Umbilical cord (tissue), 2 donors: ENCODE measurements around the gene GRWD1. TPM values are rescaled to one million over a fixed set of nuclear protein-coding genes. Genes with fewer than 3 reads are reported as not detected.
A peak's percentile ranks its signal among the peaks of the same experiment; 100 is the strongest.
"Not testable (repeated sequence)": the region's sequence is repeated elsewhere in the genome, so short reads cannot be mapped to it uniquely, and the experiment has no call there.

Source experiments
- DNase-seq: peaks from one replicate; pipeline ENCODE4 v3.0.0-alpha.2; 2015; ENCODE audit warnings: low spot score
- total RNA-seq: library from RNA; depleted of rRNA; stranded (reverse); fragments of >200 nt; gene quantifications from one replicate; pipeline ENCODE4 v1.2.3, GENCODE V29; 2014; ENCODE audit warnings: low replicate concordance; ENCODE audit not compliant: insufficient read depth

The GRWD1 gene
- total RNA-seq, 1 donor from 2014 or later = 19.0 TPM

- DNase-seq = no peak
Measured at GRCh38 chr19:48478339-48479256, 32.8 kb downstream of the GRWD1 start.

GRCh38 chr19:48479686-48480085 is 33.9 kb downstream of the GRWD1 start:
- DNase-seq = no peak

DNA sequence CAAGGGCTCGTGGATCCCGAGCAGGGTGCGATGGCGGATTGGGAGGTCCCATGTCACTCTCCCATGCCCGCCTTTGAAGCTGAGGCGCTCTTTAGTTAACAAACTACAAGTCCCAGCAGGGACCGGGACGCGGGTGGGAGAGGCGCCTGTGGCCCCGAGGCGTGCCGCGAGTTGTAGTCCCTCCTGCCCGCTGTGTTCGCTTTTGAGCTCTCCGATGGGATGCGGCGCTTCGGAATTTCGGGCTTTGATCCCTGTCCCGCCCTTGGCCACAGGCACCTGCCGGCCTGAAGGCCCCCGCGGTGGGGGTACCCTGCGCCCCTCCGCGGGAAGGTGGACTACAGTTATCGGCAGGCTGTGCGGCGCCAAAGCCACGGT is 34.4 kb downstream of the GRWD1 start:
- peak; percentile 66 for DNase-seq

- DNase-seq = peak; percentile 75
Measured at GRCh38 chr19:48480558-48481500, 35.0 kb downstream of the GRWD1 start.

DNA sequence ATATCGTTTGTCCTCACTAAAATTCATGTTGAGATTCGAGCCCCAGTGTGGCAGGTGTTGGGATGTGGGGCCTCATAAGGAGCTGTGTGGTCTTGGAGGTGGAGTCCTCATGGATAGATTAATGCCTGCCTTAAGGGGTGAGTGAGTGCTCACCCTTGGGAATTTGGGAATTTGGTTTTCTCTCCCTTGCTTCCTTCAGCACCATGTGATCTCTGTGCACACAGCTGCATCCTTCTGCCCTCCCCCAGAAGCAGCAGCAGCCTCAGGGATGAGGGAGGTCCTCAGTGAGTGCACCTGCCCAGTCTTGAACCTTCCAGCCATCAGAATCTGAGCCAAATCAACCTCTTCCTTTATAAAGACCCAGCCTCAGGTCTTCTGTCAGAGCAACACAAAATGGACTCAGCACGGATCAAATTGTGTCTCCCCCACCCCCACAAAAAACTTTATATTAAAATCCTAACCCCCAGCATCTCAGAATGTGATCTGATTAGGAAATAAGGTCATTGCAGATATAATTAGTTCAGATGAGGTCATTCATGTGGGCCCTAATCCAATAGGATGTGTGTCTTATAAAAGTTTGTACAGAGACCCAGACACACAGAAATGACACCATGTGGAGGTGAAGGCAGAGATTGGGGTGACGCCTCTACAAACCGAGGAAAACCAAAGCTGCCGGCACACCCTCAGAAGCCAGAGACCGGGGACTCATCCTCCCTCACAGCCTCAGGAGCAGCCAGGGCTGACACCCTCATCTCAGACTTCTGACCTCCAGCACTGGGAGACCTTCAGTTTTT is 36.3 kb downstream of the GRWD1 start:
- DNase-seq = no peak

DNA sequence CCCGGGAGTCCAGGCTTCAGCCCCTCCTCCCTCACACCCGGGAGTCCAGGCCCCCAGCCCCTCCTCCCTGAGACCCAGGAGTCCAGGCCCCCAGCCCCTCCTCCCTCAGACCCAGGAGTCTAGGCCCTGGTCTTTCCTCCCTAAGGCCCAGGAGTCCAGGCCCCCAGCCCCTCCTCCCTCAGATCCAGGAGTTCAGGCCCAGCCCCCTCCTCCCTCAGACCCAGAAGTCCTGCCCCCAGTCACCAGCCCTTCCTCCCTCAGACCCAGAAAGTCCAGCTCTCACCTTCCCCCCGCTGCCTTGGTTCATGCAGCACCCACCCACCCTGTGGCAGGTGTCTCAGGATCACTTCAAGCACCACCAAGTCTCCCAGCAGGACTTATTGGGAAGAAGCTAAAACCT is 37.5 kb downstream of the GRWD1 start:
- no peak for DNase-seq

- no peak for DNase-seq
Measured at GRCh38 chr19:48484247-48484893, 38.6 kb downstream of the GRWD1 start.

- DNase-seq = no peak
Measured at GRCh38 chr19:48484931-48485612, 39.3 kb downstream of the GRWD1 start.

- not testable (repeated sequence) for DNase-seq
Measured at GRCh38 chr19:48486706-48487105, 40.9 kb downstream of the GRWD1 start.

GRCh38 chr19:48487544-48487943 is 41.8 kb downstream of the GRWD1 start:
- DNase-seq = no peak

DNA sequence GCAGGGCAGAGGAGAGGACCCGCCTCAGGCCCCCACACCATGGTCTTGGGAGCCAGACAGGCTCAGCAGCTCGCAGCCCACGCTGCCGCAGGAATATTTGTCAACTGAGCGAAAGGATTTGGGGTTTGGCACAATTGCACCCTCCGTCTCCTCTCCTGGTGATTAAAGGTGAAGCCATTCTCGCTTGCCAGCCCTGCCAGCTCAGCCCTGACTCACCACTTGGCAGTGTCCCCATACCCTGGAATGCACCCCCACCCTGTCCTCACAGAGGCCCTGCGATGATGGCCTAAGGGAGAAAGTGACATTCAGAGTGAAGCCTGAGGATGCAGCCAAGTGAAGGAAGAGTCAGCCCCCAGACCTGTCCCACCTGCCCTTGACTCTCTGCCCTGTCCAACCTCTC is 42.2 kb downstream of the GRWD1 start:
- no peak for DNase-seq

DNA sequence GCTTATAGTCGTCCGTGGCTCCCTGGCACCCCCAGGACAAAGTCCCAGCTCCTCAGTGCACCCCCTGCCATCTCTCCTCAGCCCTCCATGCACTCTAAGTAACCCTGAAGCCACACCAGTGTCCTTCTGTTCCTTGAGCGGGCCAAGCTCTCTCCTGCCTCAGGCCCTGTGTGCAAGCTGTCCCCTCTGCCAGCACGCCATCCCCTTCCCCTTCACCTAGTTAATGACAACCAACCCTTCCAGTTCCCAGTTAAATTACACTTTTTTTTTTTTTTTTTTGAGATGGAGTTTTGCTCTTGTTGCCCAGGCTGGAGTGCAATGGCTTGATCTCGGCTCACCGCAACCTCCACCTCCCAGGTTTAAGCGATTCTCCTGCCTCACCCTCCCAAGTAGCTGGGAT is 42.7 kb downstream of the GRWD1 start:
- DNase-seq = not testable (repeated sequence)

DNA sequence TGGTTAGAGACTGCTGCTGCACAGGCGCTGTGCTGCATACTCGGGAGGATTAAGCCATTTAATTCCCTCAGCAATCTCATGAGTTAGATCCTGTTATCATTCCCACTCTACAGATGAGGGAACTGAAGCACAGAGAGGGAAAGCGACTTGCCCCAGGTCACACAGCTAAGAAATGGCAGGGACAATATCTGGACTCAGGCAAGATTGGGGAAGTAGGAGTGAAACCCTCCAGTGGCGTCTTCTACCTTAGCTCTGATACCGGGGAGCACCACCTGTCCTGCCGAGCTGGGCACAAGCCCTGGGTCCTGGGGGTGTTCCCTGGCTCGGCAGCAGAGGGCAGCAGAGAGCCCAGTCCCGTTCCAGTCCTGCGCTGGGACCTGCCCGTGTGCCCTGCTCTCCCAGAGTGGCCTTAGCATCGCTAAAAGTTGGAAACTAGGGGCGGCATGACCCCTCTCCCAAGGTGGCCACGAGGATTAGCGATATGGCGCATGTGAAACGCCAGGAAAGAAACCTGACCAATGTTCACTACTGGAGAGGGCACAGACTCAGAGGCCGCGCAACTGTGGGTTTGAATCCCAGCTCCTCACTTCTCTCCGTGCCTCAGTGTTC is 43.9 kb downstream of the GRWD1 start:
- DNase-seq = peak; percentile 58

GRCh38 chr19:48490981-48491792 is 45.4 kb downstream of the GRWD1 start:
- DNase-seq = no peak

DNA sequence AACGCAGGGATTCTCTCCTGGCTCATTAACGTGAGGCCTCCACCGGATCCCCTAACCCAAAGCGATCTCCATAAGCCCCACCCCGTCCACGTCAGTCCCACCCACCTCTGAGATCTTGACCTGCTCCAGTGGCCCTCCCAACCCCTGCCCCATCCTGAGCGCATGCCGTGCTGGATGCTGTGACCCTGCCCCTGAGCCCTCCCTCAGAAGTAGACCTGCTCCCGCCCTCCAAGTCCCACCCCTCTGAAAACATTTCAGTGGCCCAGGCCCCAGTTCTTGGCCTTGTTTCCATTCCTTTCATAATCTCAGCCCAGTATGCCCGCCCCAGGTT is 46.0 kb downstream of the GRWD1 start:
- no peak for DNase-seq

DNA sequence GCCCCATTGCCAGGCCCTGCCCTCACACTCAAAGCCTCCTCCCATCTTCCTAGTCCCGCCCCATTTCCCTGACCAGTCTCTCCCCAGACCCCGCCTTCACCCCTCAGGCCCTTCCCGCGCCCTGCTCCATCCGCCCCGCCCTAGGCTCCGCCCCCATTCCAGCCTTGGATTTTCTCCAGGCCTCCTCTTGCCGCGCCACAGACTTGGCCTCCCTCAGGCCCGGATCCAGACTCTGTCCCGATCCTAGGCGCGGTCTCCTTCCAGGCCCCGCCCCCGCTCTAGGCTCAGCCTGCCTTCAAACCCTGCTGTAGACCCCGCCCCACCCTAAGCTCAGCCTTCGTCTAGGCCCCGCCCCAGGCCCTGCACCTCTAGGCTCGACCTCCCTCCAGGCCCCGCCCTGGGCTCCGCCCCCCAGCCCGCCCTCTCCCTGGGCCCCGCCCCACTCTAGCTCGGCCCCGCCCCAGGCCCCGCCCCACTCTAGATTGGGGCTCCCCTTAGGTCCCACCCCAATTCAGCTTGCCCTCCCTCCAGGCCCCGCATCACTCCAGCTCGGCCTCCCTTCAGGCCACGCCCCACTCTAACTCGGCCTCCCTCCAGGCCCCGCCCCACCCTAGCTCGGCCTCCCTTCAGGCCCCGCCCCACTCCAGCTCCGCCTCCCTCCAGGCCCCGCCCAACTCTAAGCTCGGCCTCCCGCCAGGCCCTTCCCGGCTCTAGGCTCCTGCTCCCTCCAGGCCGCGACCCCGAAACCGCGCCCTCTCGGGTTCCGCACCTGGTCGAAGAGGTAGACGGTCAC is 47.3 kb downstream of the GRWD1 start:
- peak; percentile 95 for DNase-seq

DNA sequence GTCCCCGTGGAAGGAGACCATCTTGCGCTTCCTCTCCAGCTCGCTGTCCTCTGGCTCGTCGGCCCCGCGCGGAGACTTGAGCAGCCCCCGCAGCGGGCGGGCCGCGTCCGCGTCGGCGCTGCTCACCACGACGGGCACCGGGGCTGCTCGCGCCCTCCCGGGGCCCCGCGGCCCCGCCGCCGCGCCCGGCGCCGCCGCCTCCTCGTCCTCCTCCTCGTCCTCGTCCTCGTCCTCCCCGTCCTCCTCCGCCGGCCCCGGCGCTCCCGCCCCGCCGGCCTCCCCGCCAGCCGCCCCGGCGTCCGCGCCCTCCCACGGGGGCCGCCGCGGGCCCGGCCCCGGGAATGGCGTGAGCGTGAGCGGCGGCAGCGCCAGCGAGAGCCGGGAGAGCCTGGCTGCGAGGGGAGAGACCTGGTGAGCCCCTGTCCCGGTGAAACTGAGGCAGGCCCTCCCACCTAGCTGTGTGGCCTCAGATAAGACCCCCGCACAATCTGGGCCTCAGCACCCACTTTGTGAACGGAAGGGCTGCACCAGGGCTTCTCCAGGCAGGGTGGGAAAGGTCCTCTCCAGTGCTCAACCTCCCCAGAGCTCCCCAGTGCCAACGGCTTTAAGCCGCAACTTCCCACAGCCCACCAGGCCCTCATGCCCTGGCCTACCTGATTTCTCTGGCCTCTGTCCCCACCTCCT is 48.1 kb downstream of the GRWD1 start:
- no peak for DNase-seq

GRCh38 chr19:48495396-48495795 is 49.6 kb downstream of the GRWD1 start:
- DNase-seq = no peak
